ENCODE measurements around the gene HNRNPUL2. TPM values are rescaled to one million over a fixed set of nuclear protein-coding genes. Genes with fewer than 3 reads are reported as not detected.
A peak's percentile ranks its signal among the peaks of the same experiment; 100 is the strongest.
"Not testable (repeated sequence)": the region's sequence is repeated elsewhere in the genome, so short reads cannot be mapped to it uniquely, and the experiment has no call there.

Gene HNRNPUL2
- total RNA-seq, 2 donors from 2014 or later: 21.3 to 41.8 TPM

DNA sequence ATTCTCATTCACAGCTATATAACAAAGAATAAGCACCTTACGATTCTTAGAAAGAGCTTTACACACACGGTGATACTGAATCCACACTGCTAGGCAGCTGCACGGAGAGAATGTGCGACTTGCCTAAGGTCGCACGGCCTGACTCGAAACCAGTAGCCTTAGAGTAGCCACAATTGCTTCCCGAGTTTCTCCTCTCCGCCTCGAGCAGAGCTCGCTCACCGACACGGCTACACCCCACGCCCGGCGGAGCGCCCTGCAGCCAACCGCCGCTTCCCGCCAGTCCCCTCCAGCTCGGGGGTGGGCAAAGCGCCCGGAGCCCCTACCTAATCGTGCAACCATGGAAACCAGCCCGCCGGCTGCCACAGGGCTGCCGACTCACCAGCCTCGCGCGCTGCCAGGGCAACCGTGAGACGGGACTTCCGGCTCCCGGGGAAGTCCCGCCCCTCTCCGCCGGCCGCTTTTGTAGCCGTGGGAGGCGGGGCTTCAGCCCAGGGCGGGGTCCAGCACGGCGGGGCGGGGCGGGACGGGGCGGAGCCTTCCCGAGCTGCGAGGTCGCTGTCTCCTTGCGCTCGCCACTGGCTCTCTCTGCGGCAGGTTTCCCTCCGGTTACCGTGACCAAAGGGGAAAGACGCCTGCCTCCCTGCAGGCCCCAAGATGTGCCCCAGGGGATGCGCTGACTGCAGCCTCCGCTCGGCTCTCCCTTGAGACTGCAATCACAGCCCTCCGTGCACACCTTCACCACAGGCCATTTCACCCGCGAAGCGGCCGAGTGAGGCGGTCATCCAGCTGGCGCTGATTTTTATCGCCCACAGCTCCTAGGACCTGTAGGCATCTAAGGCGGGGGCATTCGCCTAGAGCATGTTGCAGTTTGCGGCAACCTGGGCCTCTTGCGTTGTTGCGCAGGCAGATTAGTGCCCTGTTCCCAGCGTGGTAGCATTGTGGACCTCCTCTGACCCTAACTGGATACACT lies 21.1 kb downstream of the HNRNPUL2 start:
- no peaks in the 10 kb centered on the region for H3K27me3 ChIP-seq (replicated peaks; ENCODE audit: insufficient read depth)
- peak; percentile 71 for ATAC-seq (ENCODE audit: insufficient number of reproducible peaks, low FRiP score, low read depth)
- H3K4me1 ChIP-seq (ENCODE audit: control insufficient read depth in 1 of 2, low read depth in 2 of 2): peaks cover 12 to 44% of the 10 kb centered on the region in 2 donors
- H3K4me3 ChIP-seq: peak overlapping the region; percentile 82
- no peak for TF ChIP-seq CTCF (IDR thresholded peaks at IDR 0.05)
- DNase-seq (ENCODE audit: low spot score): peak; percentile 91
- H3K27ac ChIP-seq: peak overlapping the region; percentile 59 to 74
- peaks cover 5% of the 10 kb centered on the region for H3K36me3 ChIP-seq
- H3K9me3 ChIP-seq: no peaks in the 10 kb centered on the region

DNA sequence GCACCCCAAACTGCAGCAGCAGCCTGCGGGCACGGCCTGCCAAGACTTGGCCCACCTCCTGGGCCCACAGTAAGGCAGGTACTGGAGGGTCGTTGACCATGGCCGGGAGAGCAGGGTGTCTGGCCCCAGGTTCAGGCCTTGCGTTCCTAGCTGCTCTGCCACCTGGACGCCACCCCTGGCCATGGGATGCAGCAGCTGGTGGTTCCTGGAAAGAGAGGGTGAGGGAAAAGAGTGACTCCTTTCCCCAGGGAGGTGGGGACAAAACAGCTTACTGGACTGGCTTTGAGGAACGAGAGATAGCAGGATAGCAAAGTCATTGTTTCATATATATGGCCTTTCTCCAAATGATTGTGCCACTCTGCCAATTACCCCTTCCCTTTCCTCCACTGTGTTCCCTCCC lies 21.8 kb downstream of the HNRNPUL2 start:
- no peak for ATAC-seq (ENCODE audit: insufficient number of reproducible peaks, low FRiP score, low read depth)

GRCh38 chr11:62703921-62704320 lies 23.3 kb downstream of the HNRNPUL2 start:
- not testable (repeated sequence) for H3K9me3 ChIP-seq; H3K36me3 ChIP-seq; DNase-seq (ENCODE audit: low spot score); H3K4me3 ChIP-seq; ATAC-seq (ENCODE audit: insufficient number of reproducible peaks, low FRiP score, low read depth); H3K27ac ChIP-seq; H3K27me3 ChIP-seq (replicated peaks; ENCODE audit: insufficient read depth)
- peaks cover 7 to 30% of the 10 kb centered on the region in 2 donors for H3K4me1 ChIP-seq (ENCODE audit: control insufficient read depth in 1 of 2, low read depth in 2 of 2)

More for the DNA sequence above, 21.8 kb downstream of the HNRNPUL2 start:
- Histone ChIP-seq H3K27ac (peak overlapping the region; percentile 59 to 74), H3K27me3 (replicated peaks; ENCODE audit: insufficient read depth) (no peaks in the 10 kb centered on the region), H3K9me3 (no peaks in the 10 kb centered on the region), H3K36me3 (peaks cover under 1% of the 10 kb centered on the region), H3K4me1 (ENCODE audit: control insufficient read depth in 1 of 2, low read depth in 2 of 2) (peaks cover 12 to 39% of the 10 kb centered on the region in 2 donors), H3K4me3 (peak overlapping the region; percentile 82)
- no peak for DNase-seq (ENCODE audit: low spot score)
- no peak for TF ChIP-seq CTCF (IDR thresholded peaks at IDR 0.05)

DNA sequence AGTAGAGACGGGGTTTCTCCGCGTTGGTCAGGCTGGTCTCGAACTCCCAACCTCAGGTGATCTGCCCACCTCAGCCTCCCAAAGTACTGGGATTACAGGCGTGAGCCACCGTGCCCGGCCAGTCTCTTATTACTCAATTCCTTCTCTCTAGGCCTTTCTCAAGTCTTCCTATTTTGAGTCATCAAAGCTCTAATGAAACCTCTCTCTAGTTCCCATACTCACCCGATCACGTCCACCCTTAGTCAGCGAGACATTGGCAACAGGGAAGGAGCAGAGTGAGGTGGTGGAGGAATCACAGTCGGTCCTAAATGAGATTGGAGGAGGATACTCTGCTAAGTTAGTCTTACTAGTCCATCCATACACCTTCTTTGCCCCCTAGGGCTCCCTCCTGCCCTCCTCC lies 25.0 kb downstream of the HNRNPUL2 start:
- H3K27me3 ChIP-seq (replicated peaks; ENCODE audit: insufficient read depth): no peaks in the 10 kb centered on the region
- no peak for TF ChIP-seq CTCF (IDR thresholded peaks at IDR 0.05)
- DNase-seq (ENCODE audit: low spot score) (no peak), ATAC-seq (ENCODE audit: insufficient number of reproducible peaks, low FRiP score, low read depth) (no peak)
- H3K36me3 ChIP-seq: no peaks in the 10 kb centered on the region
- H3K4me1 ChIP-seq (ENCODE audit: control insufficient read depth in 1 of 2, low read depth in 2 of 2): peaks cover 7 to 19% of the 10 kb centered on the region in 2 donors
- no peaks in the 10 kb centered on the region for H3K9me3 ChIP-seq
- no peak overlapping the region for H3K27ac ChIP-seq
- H3K4me3 ChIP-seq: no peak overlapping the region

DNA sequence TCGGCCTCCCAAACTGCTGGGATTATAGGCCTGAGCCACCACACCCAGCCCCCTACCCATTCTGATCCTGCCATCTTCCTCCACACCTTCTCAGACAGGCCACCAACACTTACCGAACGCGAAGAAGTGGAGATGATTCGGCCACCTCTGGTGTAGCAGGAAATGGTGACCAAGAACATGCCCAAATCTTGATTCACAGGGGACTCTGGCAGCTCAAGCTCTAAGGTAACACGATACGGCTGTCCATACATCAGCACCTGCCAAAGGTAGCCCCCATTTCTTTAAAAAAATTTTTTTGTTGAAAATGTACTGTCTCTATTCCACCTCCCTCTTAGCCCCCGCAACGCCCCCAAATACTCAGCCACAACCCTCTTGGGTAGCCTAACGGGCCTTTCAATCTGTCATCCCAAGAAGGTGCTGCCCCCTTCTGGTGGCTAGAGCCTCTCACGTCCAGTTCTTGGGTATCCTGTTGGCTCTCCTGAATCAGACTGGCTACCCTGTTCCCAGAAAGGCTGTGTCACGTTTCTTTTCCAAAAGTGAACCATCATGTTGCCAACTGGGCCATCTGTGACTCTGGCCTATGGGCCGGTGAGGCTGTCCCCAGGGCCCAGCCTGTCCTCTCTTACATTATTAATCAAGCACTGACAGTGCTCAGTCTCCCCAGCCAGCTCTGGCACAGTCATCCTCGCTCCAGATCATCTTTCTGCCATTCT lies 32.6 kb downstream of the HNRNPUL2 start:
- H3K4me1 ChIP-seq (ENCODE audit: control insufficient read depth in 1 of 2, low read depth in 2 of 2): peaks cover 0 to 7% of the 10 kb centered on the region in 2 donors
- no peak overlapping the region for H3K27ac ChIP-seq
- H3K4me3 ChIP-seq: no peak overlapping the region
- peaks cover 31% of the 10 kb centered on the region for H3K36me3 ChIP-seq
- H3K27me3 ChIP-seq (replicated peaks; ENCODE audit: insufficient read depth): no peaks in the 10 kb centered on the region
- DNase-seq (ENCODE audit: low spot score): peak; percentile 54
- peak; percentile 81 for TF ChIP-seq CTCF (IDR thresholded peaks at IDR 0.05)
- no peaks in the 10 kb centered on the region for H3K9me3 ChIP-seq
- peak; percentile 49 for ATAC-seq (ENCODE audit: insufficient number of reproducible peaks, low FRiP score, low read depth)

DNA sequence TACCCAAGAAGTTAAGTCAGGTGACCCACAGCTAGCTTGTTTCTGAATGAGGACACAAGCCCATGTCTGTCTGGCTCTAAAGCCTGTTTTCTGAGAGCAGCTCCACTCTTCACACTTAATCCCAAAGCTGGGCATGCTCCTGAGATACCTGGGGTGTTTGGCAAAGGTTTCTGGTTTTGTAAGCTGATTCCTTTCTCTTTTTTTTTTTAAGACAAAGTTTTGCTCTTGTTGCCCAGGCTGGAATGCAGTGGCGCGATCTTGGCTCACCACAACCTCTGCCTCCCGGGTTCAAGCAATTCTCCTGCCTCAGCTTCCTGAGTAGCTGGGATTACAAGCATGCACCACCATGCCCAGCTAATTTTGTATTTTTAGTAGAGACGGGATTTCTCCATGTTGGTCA lies 33.6 kb downstream of the HNRNPUL2 start:
- not testable (repeated sequence) for H3K27ac ChIP-seq; H3K27me3 ChIP-seq (replicated peaks; ENCODE audit: insufficient read depth); H3K4me1 ChIP-seq (ENCODE audit: control insufficient read depth in 1 of 2, low read depth in 2 of 2); H3K9me3 ChIP-seq; ATAC-seq (ENCODE audit: insufficient number of reproducible peaks, low FRiP score, low read depth); H3K4me3 ChIP-seq; DNase-seq (ENCODE audit: low spot score)
- H3K36me3 ChIP-seq: peaks cover 31% of the 10 kb centered on the region
